NCI-H82 (cell line): ENCODE measurements around the gene HOXB13.

Experiments used
- DNase-seq: peaks from one replicate; lab custom pipeline; 2025; lab: John Stamatoyannopoulos, UW

The HOXB13 gene

DNA sequence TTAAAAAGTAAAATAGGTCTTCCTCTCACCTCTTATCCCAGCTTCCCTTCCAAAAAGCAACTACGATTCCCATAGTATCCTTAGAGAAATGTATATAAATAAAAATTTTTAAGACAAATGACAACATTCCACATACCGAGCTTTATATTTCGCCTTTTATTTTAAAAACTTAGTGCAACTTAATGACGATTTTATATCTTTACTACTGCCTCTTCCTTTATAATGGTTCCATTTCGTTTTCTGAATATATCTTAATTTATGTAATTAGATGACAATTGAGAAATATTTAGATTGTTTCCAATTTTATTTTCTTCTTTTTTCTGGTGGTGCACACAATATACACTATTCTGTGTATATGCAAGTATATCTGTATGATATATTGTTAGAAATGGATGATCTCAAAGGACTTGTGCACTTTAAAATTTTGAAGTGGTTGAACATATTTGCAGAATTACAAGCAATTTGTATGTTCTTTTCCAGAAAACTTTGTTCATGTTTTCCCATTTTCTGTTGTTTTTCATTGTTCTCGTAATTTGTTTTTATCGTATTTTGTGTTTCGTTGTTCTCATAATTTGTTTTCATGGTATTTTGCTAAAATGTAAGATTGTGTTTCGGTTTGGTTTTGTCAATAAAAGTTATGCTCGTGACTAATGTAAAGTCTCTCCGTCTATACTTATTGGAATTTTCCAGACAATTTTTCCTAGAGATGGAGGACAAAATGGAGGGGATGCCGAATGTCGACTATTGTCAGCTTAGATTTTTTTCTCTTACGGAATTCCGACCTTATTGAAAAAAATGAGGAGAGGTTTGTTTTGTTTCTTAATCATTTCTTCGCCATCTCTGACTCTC is 20.4 kb upstream of the HOXB13 start:
- DNase-seq, result no peak

DNA sequence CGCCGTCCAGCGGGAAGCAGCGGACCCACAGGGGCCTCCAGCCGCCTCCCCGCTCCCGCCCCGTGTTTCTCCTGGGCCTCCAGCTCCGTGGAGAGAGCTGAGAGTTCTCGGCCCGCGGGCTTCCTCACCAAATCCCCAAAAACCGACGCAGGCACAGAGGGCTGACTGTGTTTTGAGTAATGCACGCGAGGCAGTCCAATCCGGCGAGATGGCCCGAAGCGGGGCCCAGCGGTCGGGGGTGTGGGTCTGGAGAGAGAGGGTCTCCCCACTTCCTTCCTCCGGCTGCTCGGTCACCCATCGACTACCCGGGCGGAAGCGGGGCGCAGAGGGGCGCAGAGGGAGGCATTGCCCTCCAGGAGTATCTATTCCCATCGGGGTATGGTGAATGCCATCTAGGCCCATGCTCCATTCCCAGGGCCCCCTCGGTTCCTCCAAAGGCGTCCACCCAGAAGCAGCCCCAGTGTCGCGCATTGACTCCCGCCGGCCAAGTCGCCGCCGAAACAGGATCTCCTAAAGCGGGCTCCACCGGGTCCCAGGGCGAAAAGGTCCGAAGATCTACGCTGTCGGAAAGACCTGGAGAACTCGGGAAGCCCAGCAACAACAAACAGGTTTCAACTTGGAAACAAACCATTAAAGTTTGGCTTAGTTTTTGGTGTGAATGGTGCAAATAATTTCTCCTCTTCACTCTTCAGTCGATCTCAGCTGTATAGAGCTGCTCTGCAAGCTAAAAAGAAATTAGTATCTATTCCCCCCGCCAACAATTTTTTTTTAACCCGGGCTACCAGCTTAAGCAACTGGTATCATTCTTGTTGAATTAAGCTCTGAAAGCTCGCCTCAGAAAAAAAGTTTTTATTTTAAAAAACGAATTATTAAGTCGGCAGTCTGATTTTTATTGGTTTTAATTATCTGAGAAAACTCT is 19.2 kb upstream of the HOXB13 start:
- DNase-seq, result no peak

DNA sequence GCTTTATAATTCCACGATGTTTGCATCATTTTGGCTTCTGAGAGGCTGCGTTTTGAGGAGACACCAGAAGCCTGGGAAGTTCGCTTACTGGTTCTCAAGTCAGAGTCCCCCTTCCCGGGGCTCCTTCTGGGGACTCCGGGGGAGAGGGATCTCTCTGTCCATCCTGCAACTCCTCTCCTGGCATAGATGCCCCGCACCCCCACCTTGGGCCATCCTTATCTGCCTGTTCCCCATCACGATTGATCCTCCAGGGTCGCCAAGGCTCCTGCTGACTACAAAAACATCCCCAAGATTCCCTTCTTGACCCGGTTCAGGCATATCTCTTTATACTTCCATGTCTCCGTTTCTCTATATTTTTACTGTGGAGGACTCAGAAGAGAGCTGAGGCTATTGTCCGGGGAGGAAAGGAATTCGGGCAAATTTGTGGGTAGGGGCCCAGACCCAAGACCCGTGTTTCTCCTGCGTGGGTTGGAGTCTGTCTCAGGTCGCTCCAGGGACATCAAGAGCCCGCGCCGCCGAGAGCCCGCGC is 18.4 kb upstream of the HOXB13 start:
- DNase-seq, result no peak

DNA sequence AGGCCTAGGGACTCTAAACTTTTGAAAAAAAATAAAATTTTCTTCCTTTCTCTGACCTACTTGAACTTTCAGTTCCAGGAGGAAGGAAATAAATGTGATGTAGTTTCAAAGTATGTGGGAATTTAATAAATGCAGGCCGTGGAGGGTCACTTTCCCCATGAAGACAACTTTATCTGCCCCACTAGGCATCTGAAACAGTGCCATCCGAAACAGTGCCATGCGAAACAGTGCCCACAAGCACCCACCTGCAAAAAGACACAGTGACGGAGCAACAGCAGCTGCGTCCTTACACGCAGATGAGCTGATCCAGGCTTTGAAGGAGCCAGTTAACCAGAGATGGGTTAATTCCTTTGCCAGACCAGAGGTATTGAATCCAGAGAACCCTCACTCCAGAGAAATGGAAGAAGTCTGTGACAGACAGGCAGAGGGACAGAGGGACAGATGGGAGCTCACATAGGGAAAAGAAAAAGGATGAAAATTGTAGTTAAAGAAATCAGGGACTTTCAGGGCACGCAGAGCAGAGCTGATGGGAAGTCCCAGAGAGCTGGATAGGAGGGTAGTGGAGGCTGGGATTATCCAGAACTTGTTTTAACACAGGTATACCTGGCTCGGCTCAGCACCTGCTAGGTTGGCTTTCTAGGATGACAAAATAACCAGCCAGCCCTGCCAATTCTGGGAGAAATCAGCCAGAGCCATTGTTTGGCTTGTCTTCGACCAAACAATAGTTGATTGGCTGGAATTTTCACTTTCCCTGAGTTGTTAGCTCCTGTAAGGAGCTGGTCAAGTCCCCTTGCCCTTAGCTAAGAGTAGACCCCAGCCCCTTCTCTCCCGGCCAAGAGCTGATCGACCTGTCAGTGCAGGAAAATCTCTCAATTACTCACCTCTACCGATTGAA is 17.1 kb upstream of the HOXB13 start:
- DNase-seq, result no peak

DNA sequence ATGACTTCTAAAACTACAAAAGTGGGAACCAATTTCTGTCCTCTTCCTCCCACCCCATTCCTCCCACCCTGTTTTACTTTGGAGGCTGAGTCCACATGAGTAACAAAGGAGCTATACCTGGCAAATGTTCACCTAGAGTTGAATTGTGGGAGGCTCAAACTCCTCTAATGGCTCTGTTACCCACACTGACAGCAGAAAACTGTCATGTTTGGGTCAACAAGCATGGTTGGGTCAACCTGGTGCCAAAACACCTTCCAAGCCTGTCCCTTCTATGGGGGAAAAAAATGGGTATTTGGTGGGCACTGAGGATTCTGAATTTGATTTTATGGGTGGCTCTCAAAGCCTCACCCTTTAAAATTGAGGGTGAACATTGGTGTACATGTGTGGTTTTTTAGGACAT is 12.0 kb upstream of the HOXB13 start:
- DNase-seq, result no peak

DNA sequence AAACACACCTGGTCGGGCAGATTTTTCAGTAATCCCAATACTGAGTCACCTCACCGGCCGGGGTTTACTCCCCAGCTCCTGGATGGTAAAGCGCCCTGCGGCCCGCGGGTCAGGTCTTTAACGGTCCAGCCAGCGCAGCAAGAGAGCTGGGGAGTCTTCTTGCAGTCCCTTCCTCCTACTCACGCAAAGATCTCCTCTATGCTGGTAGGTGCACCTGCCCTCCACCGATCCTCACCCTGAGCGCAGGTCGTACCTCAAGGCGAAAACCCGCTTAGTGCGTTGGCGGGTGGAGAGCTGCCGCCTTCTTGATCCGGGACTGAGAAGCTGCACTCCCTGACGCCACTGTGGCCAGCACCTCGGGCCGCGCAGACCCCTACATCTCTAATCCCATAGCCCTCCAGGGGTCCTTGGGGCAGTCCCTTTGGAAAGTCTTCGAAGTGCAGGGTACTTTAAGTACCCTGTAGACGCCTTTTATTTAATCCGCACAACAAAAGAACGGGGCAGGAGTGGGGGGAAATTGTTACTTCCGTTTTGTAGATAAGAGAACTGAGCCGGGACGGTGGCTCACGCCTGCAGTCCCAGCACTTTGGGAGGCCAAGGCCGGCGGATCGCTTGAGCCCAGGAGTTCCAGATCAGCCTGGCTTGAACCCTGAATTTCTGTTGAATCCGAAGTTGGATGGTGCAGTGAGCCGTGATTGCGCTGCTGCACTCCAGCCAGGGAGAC is 10.4 kb upstream of the HOXB13 start:
- DNase-seq, result no peak

DNA sequence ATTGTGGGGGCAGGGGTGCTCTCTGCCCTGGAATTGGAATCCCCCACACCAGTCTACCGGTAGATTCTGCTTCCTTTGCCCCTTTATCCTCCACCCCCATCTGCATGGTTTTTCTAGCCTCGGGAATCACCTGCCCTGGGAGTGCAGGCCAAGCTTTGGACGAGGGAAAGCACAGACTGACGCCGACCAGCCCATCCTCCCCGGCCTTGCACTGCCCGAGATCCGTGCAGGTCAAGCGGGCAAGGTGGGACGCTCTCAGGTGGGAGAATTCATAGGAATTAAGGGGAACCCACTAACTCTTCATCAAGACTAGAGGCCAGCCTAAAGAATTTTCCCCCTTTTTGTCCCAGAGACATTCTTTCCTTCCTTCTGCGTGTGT is 9.9 kb upstream of the HOXB13 start:
- no peak for DNase-seq

DNA sequence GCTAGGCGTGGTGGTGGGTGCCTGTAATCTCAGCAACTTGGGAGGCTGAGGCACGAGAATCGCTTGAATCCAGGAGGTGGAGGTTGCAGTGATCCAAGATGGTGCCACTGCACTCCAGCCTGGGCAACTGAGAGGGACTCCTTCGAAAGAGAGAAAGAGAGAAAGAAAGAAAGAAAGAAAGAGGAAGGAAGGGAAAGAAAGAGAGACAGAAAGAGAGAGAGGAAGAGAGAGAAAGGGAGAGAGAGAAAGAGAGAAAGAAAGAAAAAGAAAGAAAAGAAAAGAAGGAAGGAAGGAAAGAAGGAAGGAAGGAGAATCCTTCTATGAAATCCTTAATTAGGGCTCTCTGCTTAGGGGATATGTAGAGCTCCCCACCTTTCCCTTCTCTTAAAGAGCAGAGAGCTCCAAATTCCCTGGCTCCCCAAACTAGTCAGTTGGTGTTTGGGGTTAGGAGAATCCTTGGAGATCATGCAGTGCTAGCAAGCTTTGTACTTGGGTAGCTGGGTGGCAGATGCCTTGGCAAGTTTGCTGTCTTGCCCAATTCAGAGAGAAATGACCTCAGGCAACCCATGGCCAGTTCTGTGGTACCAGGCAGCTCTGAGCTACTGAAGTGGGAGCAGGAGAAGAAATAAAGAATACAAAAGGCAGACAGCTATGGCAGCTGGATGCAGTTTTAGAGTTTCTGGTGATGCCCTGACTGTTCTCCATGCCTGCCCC is 8.9 kb upstream of the HOXB13 start:
- DNase-seq, result no peak

DNA sequence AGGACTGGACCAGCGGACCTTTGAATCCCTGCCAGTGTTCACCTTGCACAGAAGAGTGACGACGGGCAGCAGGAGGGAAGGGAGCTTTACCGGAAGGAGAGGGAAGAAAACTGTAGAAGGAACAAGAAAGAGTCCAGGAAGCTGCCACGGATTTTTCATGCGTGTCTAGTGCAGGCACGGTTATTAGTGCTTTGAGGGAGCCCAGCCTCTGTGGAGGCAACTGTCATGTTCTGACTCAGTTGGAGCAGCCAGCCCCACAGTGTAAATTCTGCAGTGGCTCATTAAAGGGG is 6.5 kb upstream of the HOXB13 start:
- no peak for DNase-seq

DNA sequence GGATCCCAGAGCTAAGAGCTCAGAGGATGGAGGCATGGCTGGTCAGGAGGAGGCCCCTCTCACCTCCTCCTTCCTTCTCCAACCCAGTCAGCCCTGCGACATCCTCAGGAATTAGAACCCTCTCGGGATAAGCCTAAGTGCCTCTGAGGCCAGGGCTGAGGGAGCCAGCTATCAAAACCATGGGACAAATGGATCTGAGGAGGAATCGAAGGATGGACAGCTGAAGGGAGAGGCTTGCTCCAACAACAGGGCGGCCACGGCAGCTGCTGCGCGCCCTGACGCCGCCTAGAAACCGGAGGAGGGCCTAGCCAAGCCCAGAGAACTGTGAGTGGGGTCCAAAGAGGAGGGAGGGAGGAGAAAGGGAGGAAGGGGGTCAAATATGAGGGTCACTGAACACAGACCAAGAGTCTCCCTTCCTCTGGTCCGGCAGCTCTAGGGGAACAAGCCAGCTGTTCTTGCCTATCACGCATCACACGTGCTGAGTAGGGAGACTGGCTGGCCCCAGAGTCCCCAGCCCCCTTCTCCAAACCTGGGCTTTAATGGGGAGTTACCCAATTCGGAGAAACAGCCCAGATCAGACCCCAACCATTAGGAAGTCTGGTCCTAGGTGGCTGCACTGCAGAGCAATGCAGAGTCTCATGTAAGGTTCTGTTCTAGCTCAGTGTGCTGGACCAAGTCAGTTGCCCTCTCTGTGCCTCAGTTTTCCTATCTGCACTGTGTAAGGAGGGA is 5.9 kb upstream of the HOXB13 start:
- no peak for DNase-seq

DNA sequence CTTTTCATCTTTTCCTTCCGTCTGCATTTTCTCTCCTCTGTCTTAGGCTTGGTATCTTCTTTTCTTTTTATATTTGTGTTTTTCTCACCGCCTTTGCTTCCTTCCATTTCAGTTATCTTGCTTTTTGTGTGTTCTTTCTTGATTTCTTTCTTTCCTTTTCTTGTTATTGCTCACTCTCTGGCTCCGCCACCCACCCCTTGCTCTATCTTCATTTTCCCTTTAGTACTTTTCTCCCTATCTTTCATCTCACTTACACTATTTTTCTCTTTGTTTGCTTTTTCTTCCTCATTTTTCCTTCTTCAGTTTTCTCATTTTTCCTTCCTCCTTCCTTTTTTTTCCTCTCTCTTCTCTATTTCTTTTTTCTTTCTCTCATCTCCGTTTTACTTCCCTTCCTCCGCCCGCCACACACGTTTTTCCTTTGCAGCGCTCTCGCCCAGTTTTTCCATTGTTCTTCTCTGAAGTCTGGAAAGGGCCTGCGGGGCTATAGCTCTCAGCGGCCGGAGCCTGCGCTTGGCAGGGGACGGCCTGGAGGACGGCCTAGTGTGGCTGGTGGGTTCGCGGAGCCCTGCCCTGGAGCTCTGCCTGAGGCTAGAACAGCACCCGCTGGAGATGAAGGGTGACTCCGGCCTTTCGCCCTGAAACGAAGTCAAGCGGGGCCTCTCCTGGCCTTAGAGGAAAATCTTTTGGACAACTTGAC is 5.2 kb upstream of the HOXB13 start:
- no peak for DNase-seq

DNA sequence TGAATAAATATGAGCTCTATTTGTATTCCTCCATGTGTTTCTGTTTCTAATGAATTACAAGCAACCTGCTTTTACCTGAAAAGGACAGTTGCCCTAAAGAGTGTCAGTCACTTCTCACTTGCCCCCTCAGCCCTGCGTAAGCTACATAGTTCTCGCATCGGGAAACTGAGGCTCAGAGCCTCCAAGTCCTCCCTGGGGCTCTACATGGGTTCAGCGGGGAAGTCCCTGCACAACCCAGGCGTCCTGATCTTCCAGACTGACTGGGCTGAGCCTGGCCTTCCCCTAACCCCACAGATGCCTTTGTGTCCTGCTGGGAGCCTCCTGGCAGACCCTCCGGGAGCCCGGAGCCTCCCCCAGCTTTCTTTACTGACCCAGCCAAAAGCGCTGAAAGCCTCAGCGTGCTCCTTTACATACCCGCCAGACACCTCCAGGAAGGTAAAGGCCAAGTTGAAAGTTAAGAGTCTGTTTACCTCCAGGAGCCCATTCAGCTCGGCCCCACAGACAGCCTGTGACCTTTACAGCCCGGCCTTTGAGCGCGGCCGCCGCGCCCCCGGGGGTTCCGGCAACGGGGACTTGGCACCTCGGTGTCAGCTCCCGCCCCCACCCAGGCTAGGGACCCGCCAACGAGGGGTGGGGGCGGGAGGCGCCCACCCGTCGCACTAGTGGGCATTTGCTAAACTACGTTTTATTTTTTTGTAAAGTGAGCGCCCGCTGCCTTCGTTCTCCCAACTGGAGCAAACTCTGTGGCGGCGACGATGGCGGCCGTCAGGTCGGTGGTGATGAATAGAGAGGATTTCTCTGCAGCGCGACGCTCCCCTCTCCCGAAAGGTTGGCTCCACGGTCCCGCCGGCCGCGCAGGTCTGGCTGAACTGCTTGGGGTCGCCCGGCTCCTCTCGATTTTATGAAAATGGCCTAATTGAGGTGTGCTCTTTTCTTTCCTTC is 4.4 kb upstream of the HOXB13 start:
- DNase-seq, result no peak

DNA sequence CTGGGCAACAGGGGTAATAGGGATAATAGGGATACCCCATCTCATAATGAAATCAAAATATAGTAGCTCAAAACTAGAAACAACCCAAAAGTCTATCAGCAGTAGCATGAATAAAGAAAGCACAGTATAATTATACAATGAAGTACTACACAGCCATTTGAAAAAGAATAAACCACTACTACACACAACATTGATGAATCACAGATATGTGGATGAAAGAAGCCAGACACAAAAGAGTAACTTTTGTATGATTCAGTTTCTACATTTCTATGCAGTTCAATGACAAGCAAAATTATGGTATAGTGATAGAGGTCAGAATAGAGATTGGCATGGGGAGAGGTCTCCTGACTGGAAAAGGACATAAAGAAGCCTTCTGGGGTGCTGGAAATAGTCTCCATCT is 2.8 kb upstream of the HOXB13 start:
- no peak for DNase-seq

DNA sequence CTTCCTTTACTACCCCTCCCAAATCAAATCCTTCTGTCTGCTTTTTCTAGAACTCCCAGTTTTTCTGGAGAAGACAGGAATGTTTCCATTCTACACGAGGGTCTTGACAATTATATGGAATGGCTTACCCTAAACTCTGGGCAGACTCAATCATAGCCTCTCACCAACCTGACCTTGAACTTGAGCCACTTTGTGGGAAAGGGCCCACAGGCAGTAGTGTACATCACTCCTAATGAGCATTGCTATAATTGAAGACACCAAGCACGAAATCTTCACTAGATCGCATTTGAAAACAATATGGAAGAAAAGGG is 1.6 kb upstream of the HOXB13 start:
- no peak for DNase-seq

DNA sequence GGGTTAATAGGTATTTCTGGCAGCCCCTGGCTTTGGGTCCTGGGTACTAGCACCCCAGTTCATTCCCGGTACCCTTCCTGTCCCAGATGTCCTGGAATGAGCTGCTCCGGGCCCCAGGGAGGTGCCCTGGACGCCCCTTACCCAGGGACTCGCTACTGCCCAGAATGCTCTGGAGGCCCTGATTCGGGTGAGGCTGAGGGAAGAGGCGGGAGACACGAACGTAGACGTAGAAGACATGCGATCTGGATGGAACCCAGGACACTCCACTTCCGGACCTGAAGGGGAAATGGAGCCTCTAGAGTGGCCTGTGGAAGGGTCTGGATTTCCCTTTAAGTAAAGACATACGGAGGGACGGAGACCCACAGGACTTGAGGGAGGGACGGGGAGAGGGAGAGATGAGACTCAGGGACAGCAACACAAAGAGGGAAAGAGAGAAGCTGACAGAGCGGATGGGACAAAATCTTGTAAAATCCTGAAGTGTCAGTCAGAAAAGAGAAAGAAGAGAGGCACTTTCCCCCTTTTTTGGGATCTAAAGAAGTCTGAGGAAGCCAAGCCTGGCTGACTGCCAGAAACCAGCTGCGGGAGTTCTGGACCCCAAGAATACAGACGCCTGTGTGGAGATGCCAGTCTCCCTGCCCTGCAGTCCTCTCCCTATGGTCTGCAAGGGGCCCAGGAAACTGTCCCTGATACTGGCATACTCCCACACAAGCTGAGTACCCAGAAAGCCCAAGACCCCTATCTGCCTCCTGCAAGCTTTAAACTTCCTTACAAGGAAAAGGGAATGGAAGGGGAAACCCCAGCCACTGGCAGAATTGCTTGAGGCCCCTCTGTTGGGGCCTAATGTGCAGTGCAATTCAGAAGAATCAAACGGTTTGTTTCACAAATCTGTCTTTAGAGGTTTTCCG is 1.0 kb upstream of the HOXB13 start:
- DNase-seq, result no peak

DNA sequence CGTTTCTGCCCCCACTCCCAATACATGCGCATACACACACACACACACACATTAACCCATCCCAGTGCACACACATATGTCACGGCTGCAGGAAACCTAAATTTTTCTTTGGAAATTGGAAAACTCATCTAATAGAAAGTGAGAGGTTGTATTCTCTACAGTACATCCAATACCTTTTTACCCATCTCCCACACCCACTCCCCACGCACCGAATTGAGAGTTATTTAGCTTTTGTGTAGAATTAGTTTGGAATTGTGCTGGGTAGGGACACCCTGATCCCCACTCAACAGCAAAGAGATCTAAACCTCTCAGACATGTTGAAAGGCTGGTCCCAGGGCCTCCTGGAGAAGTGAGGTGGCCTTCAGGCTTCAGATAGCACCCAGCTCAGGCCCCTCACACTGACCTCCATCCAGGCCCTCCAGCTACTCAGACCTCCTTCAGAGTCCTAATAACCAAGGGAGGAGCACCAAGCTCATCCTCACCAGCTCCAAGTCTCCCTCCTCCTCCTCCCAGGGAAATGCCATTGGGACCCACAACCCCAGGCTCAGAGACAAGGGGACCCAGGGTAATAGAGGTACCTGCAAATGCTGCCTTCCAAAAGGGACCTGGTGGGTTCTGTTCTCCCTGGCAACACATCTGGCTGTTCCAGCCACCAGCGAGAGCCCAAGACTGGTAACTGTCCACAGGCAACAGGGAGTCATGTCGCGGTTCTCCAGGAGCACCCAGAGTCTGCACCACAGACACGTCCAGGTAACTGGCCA is 955 bp downstream of the HOXB13 start:
- DNase-seq, result no peak

DNA sequence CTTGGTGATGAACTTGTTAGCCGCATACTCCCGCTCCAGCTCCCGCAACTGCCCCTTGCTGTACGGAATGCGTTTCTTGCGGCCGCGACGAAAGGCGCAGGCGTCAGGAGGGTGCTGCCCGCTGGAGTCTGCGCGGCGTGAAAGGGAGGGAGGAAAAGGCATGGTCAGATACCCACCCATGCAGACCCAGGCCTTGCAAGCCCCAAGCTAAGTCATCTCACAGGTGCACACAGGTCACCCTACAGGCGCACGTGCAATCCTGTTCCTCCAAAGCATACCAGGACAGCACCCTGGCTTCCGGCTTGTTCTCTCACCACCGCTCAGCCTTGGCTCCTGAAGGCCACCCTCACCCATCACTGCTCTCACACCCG is 1.6 kb downstream of the HOXB13 start:
- DNase-seq, result no peak
